Naive thymus-derived CD4-positive, alpha-beta T cell (primary cell): Measurements from ENCODE around the gene RBBP8NL. TPM values are rescaled to one million over a fixed set of nuclear protein-coding genes. Genes with fewer than 3 reads are reported as not detected.
"Not testable (repeated sequence)": the region's sequence is repeated elsewhere in the genome, so short reads cannot be mapped to it uniquely, and the experiment has no call there.

Experiments used
- ATAC-seq: fragments of 150-1000 bp; cut with Tn5 transposase; 2 replicates; pipeline ENCODE4 v1.10.0; 2021; ENCODE audit warnings: mild to moderate bottlenecking, moderate library complexity
- CTCF ChIA-PET: fragments of 350-600 bp; sonication (Branson Sonifier 250); formaldehyde crosslinking; loops from one replicate; lab custom pipeline; 2021; ENCODE audit warnings: antibody characterized with exemption; lab: Charles Lee
- POLR2A ChIA-PET: fragments of 350-600 bp; sonication (Branson Sonifier 250); formaldehyde crosslinking; loops from one replicate; lab custom pipeline; 2021; ENCODE audit warnings: antibody characterized with exemption, inconsistent platforms; lab: Charles Lee
- DNase-seq, 9 donors: peaks; one replicate each; pipeline versions ENCODE4 v3.0.0 to v3.0.0-alpha.2; 2020 to 2022; ENCODE audit warnings: mixed read lengths in 1 of 9
- H3K27ac ChIP-seq: one replicate; pipeline ENCODE4 v1.7.0; 2013; ENCODE audit warnings: mild to moderate bottlenecking, low read depth, low read length, moderate library complexity
- H3K27me3 ChIP-seq, 2 donors: one replicate each; pipeline ENCODE4 v1.7.0; 2013; ENCODE audit warnings: low read length in 2 of 2, mild to moderate bottlenecking in 2 of 2, moderate library complexity in 2 of 2; ENCODE audit not compliant: control insufficient read depth in 2 of 2, insufficient read depth in 2 of 2
- H3K36me3 ChIP-seq, 3 experiments: 1 replicate in 2 of 3; 2 replicates in 1 of 3; pipeline ENCODE4 v1.7.0; 2013; ENCODE audit warnings: low read length in 3 of 3, mild to moderate bottlenecking in 3 of 3, moderate library complexity in 1 of 3; ENCODE audit not compliant: insufficient read depth in 3 of 3, control insufficient read depth in 2 of 3
- H3K4me1 ChIP-seq, 2 donors: one replicate each; pipeline ENCODE4 v1.7.0; 2013; ENCODE audit warnings: low read length in 2 of 2, mild to moderate bottlenecking in 2 of 2, moderate library complexity in 1 of 2; ENCODE audit not compliant: control insufficient read depth in 2 of 2, insufficient read depth in 2 of 2
- H3K4me3 ChIP-seq: 2 replicates; pipeline ENCODE4 v1.7.0; 2013; ENCODE audit warnings: mild to moderate bottlenecking, low read length
- H3K9me3 ChIP-seq, 3 experiments: 1 replicate in 2 of 3; 2 replicates in 1 of 3; pipeline ENCODE4 v1.7.0; 2013; ENCODE audit warnings: low read length in 3 of 3; ENCODE audit not compliant: control insufficient read depth in 2 of 3
- H3K27ac Mint-ChIP-seq, 9 donors: one replicate each; pipeline ENCODE4 v1.8.0; 2020 to 2022; ENCODE audit warnings: mixed read lengths in 9 of 9, mild to moderate bottlenecking in 8 of 9, moderate library complexity in 5 of 9, inconsistent platforms in 2 of 9
- H3K27me3 Mint-ChIP-seq, 5 donors: one replicate each; pipeline ENCODE4 v1.8.0; 2021 to 2022; ENCODE audit warnings: mixed read lengths in 5 of 5, mild to moderate bottlenecking in 1 of 5
- H3K36me3 Mint-ChIP-seq, 5 donors: one replicate each; pipeline ENCODE4 v1.8.0; 2020 to 2022; ENCODE audit warnings: mixed read lengths in 5 of 5, mild to moderate bottlenecking in 3 of 5, inconsistent platforms in 1 of 5
- H3K4me1 Mint-ChIP-seq, 7 donors: one replicate each; pipeline ENCODE4 v1.8.0; 2020 to 2022; ENCODE audit warnings: mixed read lengths in 7 of 7, mild to moderate bottlenecking in 3 of 7, inconsistent platforms in 1 of 7
- H3K4me3 Mint-ChIP-seq, 10 donors: one replicate each; pipeline ENCODE4 v1.8.0; 2020 to 2022; ENCODE audit warnings: mild to moderate bottlenecking in 10 of 10, mixed read lengths in 10 of 10, moderate library complexity in 6 of 10, inconsistent platforms in 2 of 10
- H3K9me3 Mint-ChIP-seq, 11 donors: one replicate each; pipeline ENCODE4 v1.8.0; 2020 to 2022; ENCODE audit warnings: mixed read lengths in 11 of 11, mild to moderate bottlenecking in 4 of 11, inconsistent platforms in 1 of 11, moderate library complexity in 1 of 11
- intact Hi-C, 2 donors: fragments of 100-400 bp; cut with micrococcal nuclease; formaldehyde crosslinking; loops; one replicate each; pipeline ENCODE4 v1.15.1; 2023
- polyA plus RNA-seq, 2 donors: library from polyadenylated mRNA; unstranded; fragments of 300-500 nt; fragmentation: Illumina TruSeq; gene quantifications; one replicate each; pipeline ENCODE4 v1.2.3, GENCODE V29; 2021
- total RNA-seq, 6 experiments: library from RNA in 5 of 6; stranded (reverse) in 5 of 6; gene quantifications; 1 replicate in 5 of 6; 2 replicates in 1 of 6; pipeline ENCODE4 v1.2.3 and lab custom pipeline; 2021 to 2026

Gene RBBP8NL
- total and polyA plus RNA-seq, 7 experiments from 2014 or later = not detected

DNA sequence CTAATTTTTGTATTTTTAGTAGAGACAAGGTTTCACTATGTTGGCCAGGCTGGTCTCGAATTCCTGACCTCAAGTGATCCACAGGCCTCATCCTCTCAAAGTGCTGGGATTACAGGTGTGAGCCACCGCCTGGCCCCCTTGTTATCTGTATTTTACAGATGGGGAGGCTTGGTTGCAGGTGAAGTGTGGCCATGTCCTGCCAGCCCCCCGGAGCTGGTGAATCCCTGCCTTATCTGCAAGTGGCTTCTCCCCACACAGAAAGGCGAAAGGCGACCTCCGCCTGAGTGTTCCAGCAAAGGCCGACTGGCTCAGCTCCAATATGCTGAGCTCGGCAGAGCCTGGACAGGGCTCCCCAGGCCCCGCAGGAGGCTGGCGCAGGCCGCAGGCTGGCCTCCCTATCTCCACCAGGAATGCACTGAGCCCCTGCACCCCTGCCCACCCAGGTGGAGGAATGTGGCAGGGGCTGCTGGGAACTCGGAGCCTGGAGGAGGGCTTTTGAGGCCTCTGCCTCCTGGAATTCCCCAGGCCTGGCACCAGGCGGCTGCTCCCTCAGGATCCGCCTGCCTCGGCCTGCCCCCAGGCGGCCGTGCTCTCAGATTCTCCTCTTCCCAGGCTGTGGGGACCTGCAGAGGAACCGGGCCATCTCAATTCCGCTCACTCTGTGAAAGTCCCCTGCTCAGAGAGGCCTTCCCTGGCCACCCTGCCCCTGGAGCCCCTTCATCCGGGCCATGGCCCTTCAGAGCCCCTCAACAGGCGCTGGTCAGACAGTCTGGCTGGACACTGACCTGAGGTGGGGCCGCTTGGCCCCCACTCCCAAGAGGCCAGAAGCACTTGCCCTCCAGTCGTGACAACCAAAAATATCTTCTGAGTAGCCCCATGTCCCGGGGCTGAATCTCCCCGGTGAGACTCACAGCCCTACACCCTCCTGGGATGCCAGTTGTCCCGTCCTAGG, 51.0 kb downstream of the RBBP8NL start:
- Mint-ChIP-seq H3K4me1 (peaks cover 0 to 6% (median 0%) of the 10 kb centered on the region in 7 donors), H3K36me3 (no peaks in the 10 kb centered on the region), H3K27me3 (peaks cover 0 to 2% (median 0%) of the 10 kb centered on the region in 5 donors), H3K9me3 (no peaks in the 10 kb centered on the region), H3K4me3 (no peak overlapping the region), H3K27ac (no peak overlapping the region)
- ATAC-seq (no peak), DNase-seq (no peak)
- H3K36me3 ChIP-seq = no peaks in the 10 kb centered on the region
- H3K4me1 ChIP-seq = no peaks in the 10 kb centered on the region
- H3K27me3 ChIP-seq = no peaks in the 10 kb centered on the region
- no peak overlapping the region for H3K4me3 ChIP-seq
- no peaks in the 10 kb centered on the region for H3K9me3 ChIP-seq
- no peak overlapping the region for H3K27ac ChIP-seq
- POLR2A ChIA-PET = no interaction called here
- intact Hi-C loops = no loop called here
- CTCF ChIA-PET = interaction anchor here (0.5 kb wide), 1 partner anchor 27 kb away, joined by 3 read pairs; no protein-coding TSS in a partner anchor

DNA sequence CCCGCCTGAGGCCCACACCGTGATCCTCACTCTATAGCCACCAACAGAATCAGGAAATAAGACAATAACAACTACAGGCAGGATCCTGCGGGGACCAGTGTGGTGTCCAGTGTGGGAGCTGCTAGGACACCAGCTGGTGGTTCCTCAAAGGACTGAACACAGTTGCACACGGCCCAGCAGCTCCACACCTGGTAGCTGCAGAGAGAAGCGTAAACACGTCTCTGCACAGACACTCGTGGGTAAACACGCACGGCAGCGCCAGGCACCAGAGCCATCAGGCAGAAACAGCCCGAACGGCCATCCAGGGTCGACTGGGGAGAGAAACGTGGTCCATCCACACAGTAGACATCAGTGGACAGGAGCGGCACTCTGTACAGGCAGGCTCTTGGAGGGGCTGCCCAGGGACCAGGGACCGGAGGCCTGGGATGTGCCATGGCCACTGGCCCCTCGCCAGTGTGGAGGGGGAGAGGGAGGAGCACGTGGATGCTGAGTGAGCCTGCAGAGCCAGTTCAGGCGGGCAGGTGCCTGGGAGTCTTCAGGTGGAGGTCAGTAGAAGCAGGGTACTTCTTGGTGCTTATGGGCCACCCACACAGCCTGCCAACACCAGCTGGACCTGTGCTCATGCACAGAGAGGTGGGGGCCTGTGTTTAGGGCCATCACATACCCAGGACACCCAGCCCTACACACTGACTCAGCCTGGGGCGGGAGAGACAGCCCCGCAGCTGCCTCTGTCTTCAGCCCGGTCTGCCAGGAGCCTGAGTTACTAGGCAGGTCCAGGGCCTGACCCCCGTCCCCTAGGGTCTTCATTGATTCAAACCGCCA, 52.8 kb downstream of the RBBP8NL start:
- no peak overlapping the region for H3K4me3 Mint-ChIP-seq
- intact Hi-C loops = no loop called here
- H3K27ac ChIP-seq = no peak overlapping the region
- ATAC-seq (no peak), DNase-seq (no peak)
- ChIA-PET POLR2A (no interaction called here), CTCF (interaction anchor here (0.6 kb wide), 1 partner anchor 82 kb away, joined by 7 read pairs; no protein-coding TSS in a partner anchor)
- H3K36me3 ChIP-seq = no peaks in the 10 kb centered on the region
- H3K4me1 Mint-ChIP-seq = peaks cover 0 to 6% (median 0%) of the 10 kb centered on the region in 7 donors
- H3K27me3 ChIP-seq = no peaks in the 10 kb centered on the region
- no peaks in the 10 kb centered on the region for H3K4me1 ChIP-seq
- H3K27ac Mint-ChIP-seq = no peak overlapping the region
- no peaks in the 10 kb centered on the region for H3K36me3 Mint-ChIP-seq
- H3K9me3 ChIP-seq = no peaks in the 10 kb centered on the region
- peaks cover 0 to 4% (median under 1%) of the 10 kb centered on the region in 5 donors for H3K27me3 Mint-ChIP-seq
- no peak overlapping the region for H3K4me3 ChIP-seq
- H3K9me3 Mint-ChIP-seq = no peaks in the 10 kb centered on the region

DNA sequence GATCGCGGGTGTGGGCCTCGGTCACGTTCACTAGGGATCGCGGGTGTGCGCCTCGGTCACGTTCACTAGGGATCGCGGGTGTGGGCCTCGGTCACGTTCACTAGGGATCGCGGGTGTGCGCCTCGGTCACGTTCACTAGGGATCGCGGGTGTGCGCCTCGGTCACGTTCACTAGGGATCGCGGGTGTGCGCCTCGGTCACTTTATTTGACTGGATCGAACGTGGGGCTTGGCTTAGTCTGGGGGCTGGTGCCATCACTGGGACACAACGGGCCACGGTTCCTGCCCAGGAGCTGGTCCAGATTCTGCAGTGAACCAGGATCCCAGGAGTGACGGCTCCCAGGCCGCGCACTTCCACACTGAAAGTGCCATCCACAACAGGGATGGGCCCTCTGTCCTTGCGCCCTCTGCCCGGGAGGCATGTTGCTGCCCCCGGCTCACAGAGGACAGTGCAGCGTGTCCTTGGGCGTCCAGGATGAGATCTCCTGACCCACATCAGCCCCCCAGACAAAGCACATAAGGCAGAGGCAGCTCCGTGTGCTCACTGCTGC, 53.6 kb downstream of the RBBP8NL start:
- CTCF ChIA-PET, DNase-seq, H3K27ac Mint-ChIP-seq, H3K9me3 Mint-ChIP-seq, H3K4me3 ChIP-seq, H3K4me3 Mint-ChIP-seq, H3K36me3 ChIP-seq, H3K27me3 ChIP-seq, H3K4me1 Mint-ChIP-seq, POLR2A ChIA-PET, H3K9me3 ChIP-seq, H3K27ac ChIP-seq, intact Hi-C loops, H3K4me1 ChIP-seq, H3K36me3 Mint-ChIP-seq, ATAC-seq: not testable (repeated sequence)
- H3K27me3 Mint-ChIP-seq = peaks cover 0 to 12% (median 5%) of the 10 kb centered on the region in 5 donors

DNA sequence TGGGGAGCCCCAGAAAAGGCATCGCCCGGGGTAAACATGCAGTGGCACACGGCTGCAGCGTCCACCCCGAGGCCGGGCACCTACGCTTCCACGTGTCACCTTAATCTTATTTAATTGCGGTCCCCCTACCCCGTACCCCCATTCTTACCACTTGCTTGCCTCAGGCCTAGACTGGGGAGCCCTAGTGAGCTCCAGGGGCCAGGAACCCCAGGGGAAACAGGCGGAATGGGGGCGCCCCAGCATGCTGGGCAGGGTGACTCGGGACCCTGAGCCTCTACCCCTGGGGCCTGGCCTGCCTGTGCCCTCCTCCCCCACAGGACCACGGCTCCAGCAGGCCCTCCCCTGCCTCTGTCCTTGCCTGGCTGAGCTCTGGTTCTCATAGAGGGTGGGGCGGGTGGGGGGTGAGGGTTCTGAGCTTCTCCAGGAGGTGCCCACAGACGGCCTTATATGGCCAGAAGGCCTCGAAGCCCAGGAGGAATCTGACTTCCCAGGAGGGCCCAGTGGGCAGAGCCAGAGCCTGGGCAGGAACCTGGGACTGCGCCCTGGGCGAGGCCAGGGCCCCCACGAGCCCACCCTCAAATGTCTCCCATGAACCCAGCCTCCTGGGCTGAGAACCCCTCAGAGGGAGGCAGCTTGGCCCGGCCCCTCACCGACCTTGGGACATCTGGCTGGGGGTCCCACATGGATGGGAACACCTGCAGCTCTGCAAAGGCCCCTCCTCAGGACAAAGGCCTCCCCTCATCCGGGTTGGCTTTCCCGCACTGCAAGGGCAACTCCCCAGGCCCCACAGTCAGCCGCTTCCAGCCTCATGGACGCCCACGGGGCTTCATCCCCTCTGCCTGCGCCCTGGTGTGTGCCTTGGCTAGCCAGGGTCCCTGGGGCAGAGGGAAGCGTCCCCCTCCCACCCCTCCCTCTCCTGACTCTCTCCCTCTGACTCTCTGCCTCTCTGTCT, 55.0 kb downstream of the RBBP8NL start:
- intact Hi-C loops = no loop called here
- CTCF ChIA-PET = no interaction called here

DNA sequence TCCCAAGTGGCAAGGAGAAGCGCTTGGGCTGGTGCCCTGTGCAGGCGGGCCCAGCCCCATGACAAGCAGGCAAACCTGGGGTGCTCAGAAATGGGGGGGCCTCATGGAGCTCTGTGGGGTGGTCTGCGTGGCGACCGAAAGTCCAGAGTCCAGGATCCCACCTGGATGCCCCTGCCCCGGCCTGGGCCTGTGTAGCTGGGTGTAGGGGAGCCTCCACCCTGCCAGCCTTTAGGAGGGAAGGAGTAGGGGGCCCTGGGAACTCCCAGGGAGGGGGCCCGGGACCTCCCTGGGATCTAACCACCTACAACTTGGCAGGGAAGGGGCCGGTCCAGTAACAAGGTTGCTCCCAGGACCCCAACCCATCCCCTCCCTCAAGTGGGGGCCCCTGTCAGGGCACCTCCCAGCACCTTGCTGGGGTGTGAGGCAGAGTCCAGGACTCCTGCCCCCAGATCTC, 55.7 kb downstream of the RBBP8NL start:
- Mint-ChIP-seq H3K9me3 (no peaks in the 10 kb centered on the region), H3K27me3 (peaks cover 0 to 24% (median 5%) of the 10 kb centered on the region in 5 donors), H3K4me3 (no peak overlapping the region), H3K4me1 (peaks cover 0 to 6% (median 0%) of the 10 kb centered on the region in 7 donors), H3K27ac (no peak overlapping the region), H3K36me3 (no peaks in the 10 kb centered on the region)
- Histone ChIP-seq H3K4me3 (no peak overlapping the region), H3K36me3 (no peaks in the 10 kb centered on the region), H3K27me3 (peaks cover 0 to 13% of the 10 kb centered on the region in 2 donors), H3K4me1 (peaks cover 0 to 4% of the 10 kb centered on the region in 2 donors), H3K27ac (no peak overlapping the region), H3K9me3 (no peaks in the 10 kb centered on the region)
- no peak for ATAC-seq
- no peak for DNase-seq
- intact Hi-C loops = no loop called here
- POLR2A ChIA-PET = no interaction called here
- CTCF ChIA-PET = no interaction called here

More for the DNA sequence above, 55.0 kb downstream of the RBBP8NL start:
- no peaks in the 10 kb centered on the region for H3K9me3 Mint-ChIP-seq
- DNase-seq (no peak), ATAC-seq (no peak)
- Histone ChIP-seq H3K36me3 (no peaks in the 10 kb centered on the region), H3K4me1 (peaks cover 0 to 4% of the 10 kb centered on the region in 2 donors), H3K4me3 (no peak overlapping the region), H3K27me3 (peaks cover 0 to 13% of the 10 kb centered on the region in 2 donors), H3K27ac (no peak overlapping the region), H3K9me3 (no peaks in the 10 kb centered on the region)
- POLR2A ChIA-PET = no interaction called here
- peaks cover 0 to 6% (median 0%) of the 10 kb centered on the region in 7 donors for H3K4me1 Mint-ChIP-seq
- no peaks in the 10 kb centered on the region for H3K36me3 Mint-ChIP-seq
- H3K27me3 Mint-ChIP-seq = peaks cover 0 to 24% (median 5%) of the 10 kb centered on the region in 5 donors
- H3K4me3 Mint-ChIP-seq = no peak overlapping the region
- peak overlapping the region in 2 of 9 donors; percentile 41 to 66 for H3K27ac Mint-ChIP-seq
